Measurements from ENCODE around the gene TBXAS1.

The TBXAS1 gene

GRCh38 chr7:139852482-139852845, 23.4 kb downstream of the TBXAS1 start:
- H3K4me3 ChIP-seq (ENCODE audit: low read depth in 1 of 5, low read length in 5 of 5) = no peak overlapping the region
- peaks cover 0 to 4% (median 0%) of the 10 kb centered on the region in 5 donors for H3K9me3 ChIP-seq (ENCODE audit: control insufficient read depth in 5 of 5, low read length in 5 of 5)
- H3K27me3 ChIP-seq (ENCODE audit: control insufficient read depth in 5 of 5, insufficient read depth in 4 of 5, low read length in 5 of 5) = no peaks in the 10 kb centered on the region
- no peaks in the 10 kb centered on the region for H3K36me3 ChIP-seq (ENCODE audit: control insufficient read depth in 5 of 5, insufficient read depth in 5 of 5, low read length in 5 of 5)
- no peak overlapping the region for H3K9ac ChIP-seq (ENCODE audit: low read length in 5 of 5)
- no peak overlapping the region for H3K27ac ChIP-seq (ENCODE audit: low read depth, low read length)
- peaks cover 0 to 31% (median 10%) of the 10 kb centered on the region in 5 donors for H3K4me1 ChIP-seq (ENCODE audit: control insufficient read depth in 5 of 5, insufficient read depth in 5 of 5, low read length in 5 of 5)

- Histone ChIP-seq H3K27me3 (ENCODE audit: control insufficient read depth in 5 of 5, insufficient read depth in 4 of 5, low read length in 5 of 5) (no peaks in the 10 kb centered on the region), H3K9ac (ENCODE audit: low read length in 5 of 5) (no peak overlapping the region), H3K4me1 (ENCODE audit: control insufficient read depth in 5 of 5, insufficient read depth in 5 of 5, low read length in 5 of 5) (peaks cover 0 to 31% (median 10%) of the 10 kb centered on the region in 5 donors), H3K36me3 (ENCODE audit: control insufficient read depth in 5 of 5, insufficient read depth in 5 of 5, low read length in 5 of 5) (no peaks in the 10 kb centered on the region), H3K27ac (ENCODE audit: low read depth, low read length) (no peak overlapping the region), H3K9me3 (ENCODE audit: control insufficient read depth in 5 of 5, low read length in 5 of 5) (no peaks in the 10 kb centered on the region), H3K4me3 (ENCODE audit: low read depth in 1 of 5, low read length in 5 of 5) (no peak overlapping the region)
These were observed 24.6 kb downstream of the TBXAS1 start for GRCh38 chr7:139853506-139854123.

- peaks cover 0 to 31% (median 10%) of the 10 kb centered on the region in 5 donors for H3K4me1 ChIP-seq (ENCODE audit: control insufficient read depth in 5 of 5, insufficient read depth in 5 of 5, low read length in 5 of 5)
- no peak overlapping the region for H3K27ac ChIP-seq (ENCODE audit: low read depth, low read length)
- H3K9ac ChIP-seq (ENCODE audit: low read length in 5 of 5) = no peak overlapping the region
- no peaks in the 10 kb centered on the region for H3K36me3 ChIP-seq (ENCODE audit: control insufficient read depth in 5 of 5, insufficient read depth in 5 of 5, low read length in 5 of 5)
- H3K27me3 ChIP-seq (ENCODE audit: control insufficient read depth in 5 of 5, insufficient read depth in 4 of 5, low read length in 5 of 5) = no peaks in the 10 kb centered on the region
- H3K4me3 ChIP-seq (ENCODE audit: low read depth in 1 of 5, low read length in 5 of 5) = no peak overlapping the region
- H3K9me3 ChIP-seq (ENCODE audit: control insufficient read depth in 5 of 5, low read length in 5 of 5) = no peaks in the 10 kb centered on the region
These were observed 25.1 kb downstream of the TBXAS1 start for GRCh38 chr7:139854124-139854511.

GRCh38 chr7:139854803-139855497, 25.9 kb downstream of the TBXAS1 start:
- H3K9me3 ChIP-seq (ENCODE audit: control insufficient read depth in 5 of 5, low read length in 5 of 5) = no peaks in the 10 kb centered on the region
- peaks cover 0 to 31% (median 10%) of the 10 kb centered on the region in 5 donors for H3K4me1 ChIP-seq (ENCODE audit: control insufficient read depth in 5 of 5, insufficient read depth in 5 of 5, low read length in 5 of 5)
- no peak overlapping the region for H3K4me3 ChIP-seq (ENCODE audit: low read depth in 1 of 5, low read length in 5 of 5)
- H3K9ac ChIP-seq (ENCODE audit: low read length in 5 of 5) = no peak overlapping the region
- H3K27ac ChIP-seq (ENCODE audit: low read depth, low read length) = no peak overlapping the region
- H3K36me3 ChIP-seq (ENCODE audit: control insufficient read depth in 5 of 5, insufficient read depth in 5 of 5, low read length in 5 of 5) = no peaks in the 10 kb centered on the region
- H3K27me3 ChIP-seq (ENCODE audit: control insufficient read depth in 5 of 5, insufficient read depth in 4 of 5, low read length in 5 of 5) = no peaks in the 10 kb centered on the region

GRCh38 chr7:139855498-139856270, 26.6 kb downstream of the TBXAS1 start:
- Histone ChIP-seq H3K27ac (ENCODE audit: low read depth, low read length) (no peak overlapping the region), H3K27me3 (ENCODE audit: control insufficient read depth in 5 of 5, insufficient read depth in 4 of 5, low read length in 5 of 5) (no peaks in the 10 kb centered on the region), H3K4me3 (ENCODE audit: low read depth in 1 of 5, low read length in 5 of 5) (no peak overlapping the region), H3K4me1 (ENCODE audit: control insufficient read depth in 5 of 5, insufficient read depth in 5 of 5, low read length in 5 of 5) (peaks cover 0 to 31% (median 10%) of the 10 kb centered on the region in 5 donors), H3K9me3 (ENCODE audit: control insufficient read depth in 5 of 5, low read length in 5 of 5) (no peaks in the 10 kb centered on the region), H3K36me3 (ENCODE audit: control insufficient read depth in 5 of 5, insufficient read depth in 5 of 5, low read length in 5 of 5) (no peaks in the 10 kb centered on the region), H3K9ac (ENCODE audit: low read length in 5 of 5) (no peak overlapping the region)

- no peak overlapping the region for H3K4me3 ChIP-seq (ENCODE audit: low read depth in 1 of 5, low read length in 5 of 5)
- no peaks in the 10 kb centered on the region for H3K9me3 ChIP-seq (ENCODE audit: control insufficient read depth in 5 of 5, low read length in 5 of 5)
- no peaks in the 10 kb centered on the region for H3K27me3 ChIP-seq (ENCODE audit: control insufficient read depth in 5 of 5, insufficient read depth in 4 of 5, low read length in 5 of 5)
- H3K36me3 ChIP-seq (ENCODE audit: control insufficient read depth in 5 of 5, insufficient read depth in 5 of 5, low read length in 5 of 5) = no peaks in the 10 kb centered on the region
- H3K4me1 ChIP-seq (ENCODE audit: control insufficient read depth in 5 of 5, insufficient read depth in 5 of 5, low read length in 5 of 5) = peaks cover 0 to 39% (median 10%) of the 10 kb centered on the region in 5 donors
- H3K9ac ChIP-seq (ENCODE audit: low read length in 5 of 5) = no peak overlapping the region
- H3K27ac ChIP-seq (ENCODE audit: low read depth, low read length) = no peak overlapping the region
These were observed 28.7 kb downstream of the TBXAS1 start for GRCh38 chr7:139857791-139858190.

GRCh38 chr7:139860090-139860775, 31.2 kb downstream of the TBXAS1 start:
- peaks cover 0 to 20% (median under 1%) of the 10 kb centered on the region in 5 donors for H3K4me1 ChIP-seq (ENCODE audit: control insufficient read depth in 5 of 5, insufficient read depth in 5 of 5, low read length in 5 of 5)
- no peaks in the 10 kb centered on the region for H3K27me3 ChIP-seq (ENCODE audit: control insufficient read depth in 5 of 5, insufficient read depth in 4 of 5, low read length in 5 of 5)
- no peak overlapping the region for H3K27ac ChIP-seq (ENCODE audit: low read depth, low read length)
- H3K9me3 ChIP-seq (ENCODE audit: control insufficient read depth in 5 of 5, low read length in 5 of 5) = no peaks in the 10 kb centered on the region
- H3K36me3 ChIP-seq (ENCODE audit: control insufficient read depth in 5 of 5, insufficient read depth in 5 of 5, low read length in 5 of 5) = no peaks in the 10 kb centered on the region
- no peak overlapping the region for H3K4me3 ChIP-seq (ENCODE audit: low read depth in 1 of 5, low read length in 5 of 5)
- H3K9ac ChIP-seq (ENCODE audit: low read length in 5 of 5) = no peak overlapping the region

- no peak overlapping the region for H3K4me3 ChIP-seq (ENCODE audit: low read depth in 1 of 5, low read length in 5 of 5)
- H3K27ac ChIP-seq (ENCODE audit: low read depth, low read length) = no peak overlapping the region
- H3K4me1 ChIP-seq (ENCODE audit: control insufficient read depth in 5 of 5, insufficient read depth in 5 of 5, low read length in 5 of 5) = peaks cover 0 to 8% (median 0%) of the 10 kb centered on the region in 5 donors
- H3K27me3 ChIP-seq (ENCODE audit: control insufficient read depth in 5 of 5, insufficient read depth in 4 of 5, low read length in 5 of 5) = no peaks in the 10 kb centered on the region
- no peaks in the 10 kb centered on the region for H3K36me3 ChIP-seq (ENCODE audit: control insufficient read depth in 5 of 5, insufficient read depth in 5 of 5, low read length in 5 of 5)
- H3K9ac ChIP-seq (ENCODE audit: low read length in 5 of 5) = no peak overlapping the region
- no peaks in the 10 kb centered on the region for H3K9me3 ChIP-seq (ENCODE audit: control insufficient read depth in 5 of 5, low read length in 5 of 5)
These were observed 32.7 kb downstream of the TBXAS1 start for GRCh38 chr7:139861803-139862202.

- no peak overlapping the region for H3K9ac ChIP-seq (ENCODE audit: low read length in 5 of 5)
- peaks cover 0 to 13% (median 7%) of the 10 kb centered on the region in 5 donors for H3K4me1 ChIP-seq (ENCODE audit: control insufficient read depth in 5 of 5, insufficient read depth in 5 of 5, low read length in 5 of 5)
- H3K9me3 ChIP-seq (ENCODE audit: control insufficient read depth in 5 of 5, low read length in 5 of 5) = no peaks in the 10 kb centered on the region
- H3K36me3 ChIP-seq (ENCODE audit: control insufficient read depth in 5 of 5, insufficient read depth in 5 of 5, low read length in 5 of 5) = no peaks in the 10 kb centered on the region
- H3K27ac ChIP-seq (ENCODE audit: low read depth, low read length) = no peak overlapping the region
- no peaks in the 10 kb centered on the region for H3K27me3 ChIP-seq (ENCODE audit: control insufficient read depth in 5 of 5, insufficient read depth in 4 of 5, low read length in 5 of 5)
- no peak overlapping the region for H3K4me3 ChIP-seq (ENCODE audit: low read depth in 1 of 5, low read length in 5 of 5)
These were observed 37.2 kb downstream of the TBXAS1 start for GRCh38 chr7:139866047-139866837.

Data from subcutaneous abdominal adipose tissue (tissue), 5 donors.